Measurements from ENCODE around the gene CTSC. TPM values are rescaled to one million over a fixed set of nuclear protein-coding genes. Genes with fewer than 3 reads are reported as not detected.

The CTSC gene
- total RNA-seq, 1 experiment from 2014 or later, result 359 TPM

DNA sequence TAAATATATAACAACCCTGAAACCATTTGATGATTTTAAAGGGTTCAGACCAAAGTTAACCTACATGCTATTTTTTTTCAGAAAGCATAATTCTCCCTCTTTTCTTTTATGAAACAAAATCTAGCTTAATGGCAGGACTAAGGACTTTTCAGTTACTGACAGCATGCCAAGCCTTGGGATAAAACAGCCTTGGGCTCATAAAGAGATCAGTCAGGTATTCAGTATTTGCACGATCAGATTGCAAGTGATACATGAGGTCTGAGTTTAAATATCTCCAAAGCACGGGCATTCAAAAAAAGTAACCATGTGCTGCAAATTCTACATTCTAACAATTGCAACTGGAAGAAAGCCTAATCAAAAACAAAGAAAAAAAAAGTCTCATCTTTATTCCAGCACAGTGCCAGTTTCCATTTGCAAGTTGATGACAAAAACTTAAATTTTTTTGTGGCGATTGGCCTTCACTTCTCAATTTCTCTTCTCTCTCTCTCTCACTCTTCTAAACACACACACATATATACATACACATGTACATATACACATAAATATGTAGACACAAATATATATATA, 60.1 kb downstream of the CTSC start:
- H3K23me2 ChIP-seq (ENCODE audit: insufficient read length, low read depth, low read length, poor library complexity, severe bottlenecking), result no peaks in the 10 kb centered on the region
- no peak overlapping the region for H2AFZ ChIP-seq (ENCODE audit: low read length)
- no peak overlapping the region for H3T11ph ChIP-seq (ENCODE audit: low read length)
- no peaks in the 10 kb centered on the region for H3K9me3 Mint-ChIP-seq
- no peak overlapping the region for H3K27ac ChIP-seq (ENCODE audit: insufficient read length, low read depth, low read length)
- H4K91ac ChIP-seq (ENCODE audit: insufficient read length, low read depth, low read length), result no peak overlapping the region
- H4K8ac ChIP-seq (replicated peaks; ENCODE audit: insufficient read length, low read depth, low read length), result no peak overlapping the region
- no peaks in the 10 kb centered on the region for H4K20me1 ChIP-seq (ENCODE audit: control insufficient read depth, insufficient read depth, insufficient read length)
- H3K27me3 Mint-ChIP-seq (ENCODE audit: low read depth), result no peaks in the 10 kb centered on the region
- H2BK20ac ChIP-seq (ENCODE audit: low read depth, low read length, poor library complexity, severe bottlenecking), result no peak overlapping the region
- H3K79me1 ChIP-seq (ENCODE audit: insufficient read depth, low read depth, low read length, poor library complexity, severe bottlenecking), result no peaks in the 10 kb centered on the region
- no peak overlapping the region for H3K9ac ChIP-seq (ENCODE audit: extremely low read depth, insufficient read length, low read length)
- no peaks in the 10 kb centered on the region for H3K4me1 Mint-ChIP-seq
- no peak overlapping the region for H3K18ac ChIP-seq (ENCODE audit: insufficient read length, low read depth, low read length)
- H4K5ac ChIP-seq (ENCODE audit: insufficient read length, low read depth, low read length), result no peak overlapping the region
- DNase-seq, result no peak
- TF ChIP-seq, protein P1, sequence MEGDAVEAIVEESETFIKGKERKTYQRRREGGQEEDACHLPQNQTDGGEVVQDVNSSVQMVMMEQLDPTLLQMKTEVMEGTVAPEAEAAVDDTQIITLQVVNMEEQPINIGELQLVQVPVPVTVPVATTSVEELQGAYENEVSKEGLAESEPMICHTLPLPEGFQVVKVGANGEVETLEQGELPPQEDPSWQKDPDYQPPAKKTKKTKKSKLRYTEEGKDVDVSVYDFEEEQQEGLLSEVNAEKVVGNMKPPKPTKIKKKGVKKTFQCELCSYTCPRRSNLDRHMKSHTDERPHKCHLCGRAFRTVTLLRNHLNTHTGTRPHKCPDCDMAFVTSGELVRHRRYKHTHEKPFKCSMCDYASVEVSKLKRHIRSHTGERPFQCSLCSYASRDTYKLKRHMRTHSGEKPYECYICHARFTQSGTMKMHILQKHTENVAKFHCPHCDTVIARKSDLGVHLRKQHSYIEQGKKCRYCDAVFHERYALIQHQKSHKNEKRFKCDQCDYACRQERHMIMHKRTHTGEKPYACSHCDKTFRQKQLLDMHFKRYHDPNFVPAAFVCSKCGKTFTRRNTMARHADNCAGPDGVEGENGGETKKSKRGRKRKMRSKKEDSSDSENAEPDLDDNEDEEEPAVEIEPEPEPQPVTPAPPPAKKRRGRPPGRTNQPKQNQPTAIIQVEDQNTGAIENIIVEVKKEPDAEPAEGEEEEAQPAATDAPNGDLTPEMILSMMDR (conservative IDR thresholded peaks at IDR 0.05), result no peak
- no peaks in the 10 kb centered on the region for H3K27me3 ChIP-seq (ENCODE audit: insufficient read depth, low read length)
- no peak overlapping the region for H3K56ac ChIP-seq (ENCODE audit: insufficient read length, low read depth, low read length)
- H3K23ac ChIP-seq (ENCODE audit: insufficient read length, low read depth, low read length), result no peak overlapping the region
- H2AK5ac ChIP-seq (ENCODE audit: insufficient read length, low read length), result no peak overlapping the region
- no peaks in the 10 kb centered on the region for H3K79me2 ChIP-seq (ENCODE audit: insufficient read depth, low read length)
- peak overlapping the region in 1 of 3 experiments; percentile 69; a peak in 1 of 7 replicates for H3K27ac Mint-ChIP-seq
- no peaks in the 10 kb centered on the region for H3K9me3 ChIP-seq (ENCODE audit: control insufficient read depth, low read depth, low read length)
- H3K4ac ChIP-seq (ENCODE audit: low read depth, low read length), result no peak overlapping the region
- no peak overlapping the region for H3K4me2 ChIP-seq (ENCODE audit: insufficient read depth, insufficient read length, low read length)
- H3K4me3 Mint-ChIP-seq, result no peak overlapping the region
- no CpG with 5 or more reads among the region's 3 CpGs for WGBS (ENCODE audit: extremely low coverage, insufficient read length, low lambda C conversion rate)
- no peak overlapping the region for H2BK120ac ChIP-seq (ENCODE audit: low read depth, low read length, poor library complexity, severe bottlenecking)
- H3K14ac ChIP-seq (ENCODE audit: insufficient read depth, low read length), result no peak overlapping the region
- no peak overlapping the region for H2BK15ac ChIP-seq (ENCODE audit: low read depth, low read length)
- H3K36me3 Mint-ChIP-seq (ENCODE audit: insufficient read depth in 1 of 3, low read depth in 3 of 3), result peaks cover 8% of the 10 kb centered on the region in 3 experiments; a peak in 6 of 7 replicates
- H2BK12ac ChIP-seq (ENCODE audit: insufficient read length, low read depth, low read length), result no peak overlapping the region
- H2BK5ac ChIP-seq (ENCODE audit: insufficient read length, low read length), result no peak overlapping the region
- H3K4me1 ChIP-seq (ENCODE audit: insufficient read depth, low read length), result no peaks in the 10 kb centered on the region
